ENCODE data around the gene C10orf95. TPM values are rescaled to one million over a fixed set of nuclear protein-coding genes. Genes with fewer than 3 reads are reported as not detected.

The C10orf95 gene
- total RNA-seq, 1 experiment from 2014 or later, result 0.21 TPM

- POLR2A ChIA-PET, result no interaction called here
- no peaks in the 10 kb centered on the region for H3K27me3 ChIP-seq (ENCODE audit: control insufficient read depth, insufficient read depth, low read length)
- ATAC-seq (no peak), DNase-seq (ENCODE audit: low read depth, low spot score) (no peak)
- H3K4me3 ChIP-seq (ENCODE audit: low read depth in 2 of 2, low read length in 2 of 2), result no peak overlapping the region
- H3K9me3 ChIP-seq (ENCODE audit: control insufficient read depth, insufficient read depth, low read depth, low read length), result no peaks in the 10 kb centered on the region
- TF ChIP-seq, protein P1, sequence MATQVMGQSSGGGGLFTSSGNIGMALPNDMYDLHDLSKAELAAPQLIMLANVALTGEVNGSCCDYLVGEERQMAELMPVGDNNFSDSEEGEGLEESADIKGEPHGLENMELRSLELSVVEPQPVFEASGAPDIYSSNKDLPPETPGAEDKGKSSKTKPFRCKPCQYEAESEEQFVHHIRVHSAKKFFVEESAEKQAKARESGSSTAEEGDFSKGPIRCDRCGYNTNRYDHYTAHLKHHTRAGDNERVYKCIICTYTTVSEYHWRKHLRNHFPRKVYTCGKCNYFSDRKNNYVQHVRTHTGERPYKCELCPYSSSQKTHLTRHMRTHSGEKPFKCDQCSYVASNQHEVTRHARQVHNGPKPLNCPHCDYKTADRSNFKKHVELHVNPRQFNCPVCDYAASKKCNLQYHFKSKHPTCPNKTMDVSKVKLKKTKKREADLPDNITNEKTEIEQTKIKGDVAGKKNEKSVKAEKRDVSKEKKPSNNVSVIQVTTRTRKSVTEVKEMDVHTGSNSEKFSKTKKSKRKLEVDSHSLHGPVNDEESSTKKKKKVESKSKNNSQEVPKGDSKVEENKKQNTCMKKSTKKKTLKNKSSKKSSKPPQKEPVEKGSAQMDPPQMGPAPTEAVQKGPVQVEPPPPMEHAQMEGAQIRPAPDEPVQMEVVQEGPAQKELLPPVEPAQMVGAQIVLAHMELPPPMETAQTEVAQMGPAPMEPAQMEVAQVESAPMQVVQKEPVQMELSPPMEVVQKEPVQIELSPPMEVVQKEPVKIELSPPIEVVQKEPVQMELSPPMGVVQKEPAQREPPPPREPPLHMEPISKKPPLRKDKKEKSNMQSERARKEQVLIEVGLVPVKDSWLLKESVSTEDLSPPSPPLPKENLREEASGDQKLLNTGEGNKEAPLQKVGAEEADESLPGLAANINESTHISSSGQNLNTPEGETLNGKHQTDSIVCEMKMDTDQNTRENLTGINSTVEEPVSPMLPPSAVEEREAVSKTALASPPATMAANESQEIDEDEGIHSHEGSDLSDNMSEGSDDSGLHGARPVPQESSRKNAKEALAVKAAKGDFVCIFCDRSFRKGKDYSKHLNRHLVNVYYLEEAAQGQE (IDR thresholded peaks at IDR 0.05; ENCODE audit: insufficient read depth in 1 of 2, low read depth in 2 of 2, low read length in 1 of 2), result no peak
- TF ChIP-seq TCF7L2 (IDR thresholded peaks at IDR 0.05; ENCODE audit: low read depth, low read length) (no peak), CTCF (IDR thresholded peaks at IDR 0.05) (no peak), SIN3A (IDR thresholded peaks at IDR 0.05; ENCODE audit: borderline replicate concordance, insufficient read depth, low read depth, low read length) (no peak), POLR2AphosphoS5 (IDR thresholded peaks at IDR 0.05; ENCODE audit: low read depth, low read length) (no peak)
- H3K36me3 ChIP-seq (ENCODE audit: control insufficient read depth, insufficient read depth, low read length), result peaks cover 36% of the 10 kb centered on the region; the same call in 1 of the 2 replicates
- intact Hi-C loops (cut with micrococcal nuclease; ENCODE audit: unreplicated experiment), result no loop called here
- in situ Hi-C loops (cut with HindIII; ENCODE audit: low pct_unique_long_range_greater_than_20kb, low sequenced_read_pairs), result no loop called here
- no peak overlapping the region for H3K27ac ChIP-seq (ENCODE audit: low read length)
- no peaks in the 10 kb centered on the region for H3K4me1 ChIP-seq (ENCODE audit: control insufficient read depth, insufficient read depth, low read length)
- CTCF ChIA-PET, result no interaction called here
- no TSS peak for BruUV-seq (replicated peaks)
Measured at GRCh38 chr10:102485093-102485784, 33.9 kb upstream of the C10orf95 start.

GRCh38 chr10:102484021-102484420 lies 32.7 kb upstream of the C10orf95 start:
- H3K9me3 ChIP-seq (ENCODE audit: control insufficient read depth, insufficient read depth, low read depth, low read length), result no peaks in the 10 kb centered on the region
- no peak overlapping the region for H3K4me3 ChIP-seq (ENCODE audit: low read depth in 2 of 2, low read length in 2 of 2)
- no peaks in the 10 kb centered on the region for H3K27me3 ChIP-seq (ENCODE audit: control insufficient read depth, insufficient read depth, low read length)
- intact Hi-C loops (cut with micrococcal nuclease; ENCODE audit: unreplicated experiment), result no loop called here
- in situ Hi-C loops (cut with HindIII; ENCODE audit: low pct_unique_long_range_greater_than_20kb, low sequenced_read_pairs), result no loop called here
- no peak for TF ChIP-seq SIN3A (IDR thresholded peaks at IDR 0.05; ENCODE audit: borderline replicate concordance, insufficient read depth, low read depth, low read length)
- TF ChIP-seq POLR2AphosphoS5 (IDR thresholded peaks at IDR 0.05; ENCODE audit: low read depth, low read length), result no peak
- TF ChIP-seq, protein P1 (IDR thresholded peaks at IDR 0.05; ENCODE audit: insufficient read depth in 1 of 2, low read depth in 2 of 2, low read length in 1 of 2), result no peak
- TF ChIP-seq TCF7L2 (IDR thresholded peaks at IDR 0.05; ENCODE audit: low read depth, low read length), result no peak
- no peak for TF ChIP-seq CTCF (IDR thresholded peaks at IDR 0.05)
- no TSS peak for BruUV-seq (replicated peaks)
- H3K36me3 ChIP-seq (ENCODE audit: control insufficient read depth, insufficient read depth, low read length), result peaks cover 36% of the 10 kb centered on the region; the same call in 1 of the 2 replicates
- no peak overlapping the region for H3K27ac ChIP-seq (ENCODE audit: low read length)
- ATAC-seq (no peak), DNase-seq (ENCODE audit: low read depth, low spot score) (no peak)
- H3K4me1 ChIP-seq (ENCODE audit: control insufficient read depth, insufficient read depth, low read length), result no peaks in the 10 kb centered on the region
- CTCF ChIA-PET, result no interaction called here
- POLR2A ChIA-PET, result no interaction called here

All from Panc1 (cell line).